ENCODE measurements around the gene KIZ.

DNA sequence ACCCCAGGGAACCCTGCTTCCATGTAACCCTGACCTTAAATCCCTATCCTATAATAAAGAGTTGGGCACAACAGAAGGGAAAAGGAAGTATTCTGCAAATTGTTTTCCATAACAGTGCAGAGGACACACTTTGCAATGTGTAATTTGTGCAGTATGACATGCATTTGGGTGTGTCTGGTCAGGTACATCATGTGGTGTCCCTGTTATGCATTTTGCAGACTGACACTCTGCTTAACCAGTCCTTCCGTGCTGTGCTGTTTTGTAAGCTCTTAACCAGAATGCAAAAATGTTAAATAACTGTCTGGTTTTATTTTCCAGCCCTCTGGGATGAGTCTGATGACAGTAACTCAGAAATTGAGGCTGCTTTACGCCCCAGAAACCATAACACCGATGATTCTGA lies 120.3 kb downstream of the KIZ start:
- TF ChIP-seq, protein P1, sequence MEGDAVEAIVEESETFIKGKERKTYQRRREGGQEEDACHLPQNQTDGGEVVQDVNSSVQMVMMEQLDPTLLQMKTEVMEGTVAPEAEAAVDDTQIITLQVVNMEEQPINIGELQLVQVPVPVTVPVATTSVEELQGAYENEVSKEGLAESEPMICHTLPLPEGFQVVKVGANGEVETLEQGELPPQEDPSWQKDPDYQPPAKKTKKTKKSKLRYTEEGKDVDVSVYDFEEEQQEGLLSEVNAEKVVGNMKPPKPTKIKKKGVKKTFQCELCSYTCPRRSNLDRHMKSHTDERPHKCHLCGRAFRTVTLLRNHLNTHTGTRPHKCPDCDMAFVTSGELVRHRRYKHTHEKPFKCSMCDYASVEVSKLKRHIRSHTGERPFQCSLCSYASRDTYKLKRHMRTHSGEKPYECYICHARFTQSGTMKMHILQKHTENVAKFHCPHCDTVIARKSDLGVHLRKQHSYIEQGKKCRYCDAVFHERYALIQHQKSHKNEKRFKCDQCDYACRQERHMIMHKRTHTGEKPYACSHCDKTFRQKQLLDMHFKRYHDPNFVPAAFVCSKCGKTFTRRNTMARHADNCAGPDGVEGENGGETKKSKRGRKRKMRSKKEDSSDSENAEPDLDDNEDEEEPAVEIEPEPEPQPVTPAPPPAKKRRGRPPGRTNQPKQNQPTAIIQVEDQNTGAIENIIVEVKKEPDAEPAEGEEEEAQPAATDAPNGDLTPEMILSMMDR (IDR thresholded peaks at IDR 0.05), result no peak
- TF ChIP-seq POLR2AphosphoS5 (IDR thresholded peaks at IDR 0.05), result no peak

Measured in sigmoid colon (tissue), 4 donors.